ENCODE data around the gene EFHB. TPM values are rescaled to one million over a fixed set of nuclear protein-coding genes. Genes with fewer than 3 reads are reported as not detected.
"Not testable (repeated sequence)": the region's sequence is repeated elsewhere in the genome, so short reads cannot be mapped to it uniquely, and the experiment has no call there.

The EFHB gene
- total RNA-seq, 1 experiment from 2014 or later, result 1.5 TPM

GRCh38 chr3:19877656-19878055, 56.4 kb downstream of the EFHB start:
- Mint-ChIP-seq H3K27me3 (ENCODE audit: insufficient read depth, unreplicated experiment) (no peaks in the 10 kb centered on the region), H3K4me1 (ENCODE audit: insufficient read depth, unreplicated experiment) (no peaks in the 10 kb centered on the region), H3K4me3 (ENCODE audit: unreplicated experiment) (no peak overlapping the region), H3K36me3 (ENCODE audit: insufficient read depth, unreplicated experiment) (no peaks in the 10 kb centered on the region), H3K27ac (ENCODE audit: low read depth, unreplicated experiment) (no peak overlapping the region), H3K9me3 (ENCODE audit: unreplicated experiment) (no peaks in the 10 kb centered on the region)
- DNase-seq (ENCODE audit: unreplicated experiment), result no peak
- POLR2A ChIA-PET, result interaction anchor here (0.9 kb wide), 1 partner anchor 24 kb away, joined by 3 read pairs; no protein-coding TSS in a partner anchor
- TF ChIP-seq CTCF (IDR thresholded peaks at IDR 0.05; ENCODE audit: unreplicated experiment), result no peak
- CTCF ChIA-PET, result interaction anchor here (0.7 to 4.4 kb wide), 3 partner anchors 8 to 11 kb away, joined by 3 to 22 read pairs (median 12); no protein-coding TSS in a partner anchor
- no TSS peak for BruUV-seq (replicated peaks)
- intact Hi-C loops (cut with micrococcal nuclease), result no loop called here

GRCh38 chr3:19866751-19867347, 67.2 kb downstream of the EFHB start:
- no TSS peak for BruUV-seq (replicated peaks)
- Mint-ChIP-seq H3K27ac (ENCODE audit: low read depth, unreplicated experiment) (no peak overlapping the region), H3K36me3 (ENCODE audit: insufficient read depth, unreplicated experiment) (peaks cover 8% of the 10 kb centered on the region), H3K9me3 (ENCODE audit: unreplicated experiment) (no peaks in the 10 kb centered on the region), H3K4me3 (ENCODE audit: unreplicated experiment) (no peak overlapping the region), H3K4me1 (ENCODE audit: insufficient read depth, unreplicated experiment) (no peaks in the 10 kb centered on the region), H3K27me3 (ENCODE audit: insufficient read depth, unreplicated experiment) (peaks cover 27% of the 10 kb centered on the region)
- POLR2A ChIA-PET, result interaction anchor here (1.0 to 1.6 kb wide), 2 partner anchors 35 to 519 kb away, joined by 4 to 5 read pairs; no protein-coding TSS in a partner anchor
- TF ChIP-seq CTCF (IDR thresholded peaks at IDR 0.05; ENCODE audit: unreplicated experiment), result peak; percentile 68
- DNase-seq (ENCODE audit: unreplicated experiment), result peak; percentile 75
- CTCF ChIA-PET, result interaction anchor here (0.6 to 4.8 kb wide), 42 partner anchors 11 to 873 kb away, joined by 3 to 85 read pairs (median 4); no protein-coding TSS in a partner anchor
- intact Hi-C loops (cut with micrococcal nuclease), result loop anchor here (1.0 to 5.0 kb wide), 3 partner anchors 324 to 820 kb away; no protein-coding TSS in a partner anchor

GRCh38 chr3:19855318-19855717, 78.7 kb downstream of the EFHB start:
- H3K9me3 Mint-ChIP-seq (ENCODE audit: unreplicated experiment), result peaks cover 14% of the 10 kb centered on the region
- BruUV-seq (replicated peaks); POLR2A ChIA-PET: not testable (repeated sequence)

DNA sequence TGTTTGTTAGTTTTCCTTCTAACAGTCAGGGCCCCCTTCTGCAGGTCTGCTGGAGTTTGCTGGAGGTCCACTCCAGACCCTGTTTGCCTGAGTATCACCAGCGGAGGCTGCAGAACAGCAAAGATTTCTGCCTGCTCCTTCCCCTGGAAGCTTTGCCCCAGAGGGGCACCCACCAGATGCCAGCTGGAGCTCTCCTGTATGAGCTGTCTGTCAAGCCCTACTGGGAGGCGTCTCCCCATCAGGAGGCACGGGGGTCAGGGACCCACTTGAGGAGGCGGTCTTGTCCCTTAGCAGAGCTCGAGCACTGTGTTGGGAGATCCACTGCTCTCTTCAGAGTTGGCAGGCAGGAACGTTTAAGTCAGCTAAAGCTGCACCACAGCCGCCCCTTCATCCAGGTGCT, 87.4 kb downstream of the EFHB start:
- H3K27me3 Mint-ChIP-seq (ENCODE audit: insufficient read depth, unreplicated experiment); H3K36me3 Mint-ChIP-seq (ENCODE audit: insufficient read depth, unreplicated experiment); POLR2A ChIA-PET; DNase-seq (ENCODE audit: unreplicated experiment); H3K4me3 Mint-ChIP-seq (ENCODE audit: unreplicated experiment); H3K4me1 Mint-ChIP-seq (ENCODE audit: insufficient read depth, unreplicated experiment); H3K27ac Mint-ChIP-seq (ENCODE audit: low read depth, unreplicated experiment); intact Hi-C loops (cut with micrococcal nuclease); H3K9me3 Mint-ChIP-seq (ENCODE audit: unreplicated experiment); BruUV-seq (replicated peaks); CTCF ChIA-PET: not testable (repeated sequence)

More at GRCh38 chr3:19855318-19855717, 78.7 kb downstream of the EFHB start:
- CTCF ChIA-PET; H3K36me3 Mint-ChIP-seq (ENCODE audit: insufficient read depth, unreplicated experiment); H3K27ac Mint-ChIP-seq (ENCODE audit: low read depth, unreplicated experiment); H3K4me1 Mint-ChIP-seq (ENCODE audit: insufficient read depth, unreplicated experiment); DNase-seq (ENCODE audit: unreplicated experiment); H3K27me3 Mint-ChIP-seq (ENCODE audit: insufficient read depth, unreplicated experiment); H3K4me3 Mint-ChIP-seq (ENCODE audit: unreplicated experiment); intact Hi-C loops (cut with micrococcal nuclease): not testable (repeated sequence)

Other genes with a start within 250 kb of the EFHB start
- gene RAB5A, start 12.9 kb upstream of the EFHB start, total RNA-seq (2022), result 89.8 and 102 TPM in 2 replicates
- not detected in 2 replicates for gene PP2D1, start 78.0 kb upstream of the EFHB start, total RNA-seq (2022)
- 9.4 and 10.4 TPM in 2 replicates for gene KAT2B, start 106.2 kb upstream of the EFHB start, total RNA-seq (2022)